ENCODE measurements around the gene SMURF1.

SMURF1 gene

GRCh38 chr7:98982686-98983085 lies 161.2 kb downstream of the SMURF1 start:
- H3K27ac Mint-ChIP-seq: no peak overlapping the region
- no peak for DNase-seq

GRCh38 chr7:98981701-98982100 lies 162.2 kb downstream of the SMURF1 start:
- Mint-ChIP-seq H3K27ac (no peak overlapping the region), H3K27me3 (ENCODE audit: low read depth, poor library complexity) (no peaks in the 10 kb centered on the region), H3K4me1 (no peaks in the 10 kb centered on the region), H3K36me3 (ENCODE audit: low read depth) (peaks cover 81% of the 10 kb centered on the region), H3K9me3 (peaks cover 16% of the 10 kb centered on the region), H3K4me3 (no peak overlapping the region)
- no peak for DNase-seq
- no peak for TF ChIP-seq CTCF (IDR thresholded peaks at IDR 0.05)

More at GRCh38 chr7:98982686-98983085, 161.2 kb downstream of the SMURF1 start:
- H3K4me1 Mint-ChIP-seq: no peaks in the 10 kb centered on the region
- H3K4me3 Mint-ChIP-seq: no peak overlapping the region
- TF ChIP-seq CTCF (IDR thresholded peaks at IDR 0.05): no peak
- peaks cover 84% of the 10 kb centered on the region for H3K36me3 Mint-ChIP-seq (ENCODE audit: low read depth)
- no peaks in the 10 kb centered on the region for H3K27me3 Mint-ChIP-seq (ENCODE audit: low read depth, poor library complexity)
- peaks cover 20% of the 10 kb centered on the region for H3K9me3 Mint-ChIP-seq

GRCh38 chr7:98978672-98979071 lies 165.2 kb downstream of the SMURF1 start:
- Mint-ChIP-seq H3K4me3 (no peak overlapping the region), H3K9me3 (no peaks in the 10 kb centered on the region), H3K27ac (no peak overlapping the region), H3K27me3 (ENCODE audit: low read depth, poor library complexity) (no peaks in the 10 kb centered on the region), H3K36me3 (ENCODE audit: low read depth) (peaks cover 74% of the 10 kb centered on the region), H3K4me1 (no peaks in the 10 kb centered on the region)
- no peak for TF ChIP-seq CTCF (IDR thresholded peaks at IDR 0.05)
- no peak for DNase-seq
